HG02798 (cell line): ENCODE measurements around the gene CACNG6.
"Not testable (repeated sequence)": the region's sequence is repeated elsewhere in the genome, so short reads cannot be mapped to it uniquely, and the experiment has no call there.

Source experiments
- ATAC-seq: cut with Tn5 transposase; IDR thresholded peaks from one replicate; pipeline ENCODE4 v1.9.1; 2021; ENCODE audit warnings: mild to moderate bottlenecking; ENCODE audit not compliant: unreplicated experiment, poor library complexity

CACNG6 gene

GRCh38 chr19:53991224-53992113, at the start of gene CACNG6:
Gene CACNG6, plus strand, starts transcription at chr19:53991637. Its CDS starts 1,241 bp downstream, at chr19:53992878.
- no peak for ATAC-seq

- no peak for ATAC-seq
Measured at GRCh38 chr19:53942001-53942786, 49.2 kb upstream of the CACNG6 start.

DNA sequence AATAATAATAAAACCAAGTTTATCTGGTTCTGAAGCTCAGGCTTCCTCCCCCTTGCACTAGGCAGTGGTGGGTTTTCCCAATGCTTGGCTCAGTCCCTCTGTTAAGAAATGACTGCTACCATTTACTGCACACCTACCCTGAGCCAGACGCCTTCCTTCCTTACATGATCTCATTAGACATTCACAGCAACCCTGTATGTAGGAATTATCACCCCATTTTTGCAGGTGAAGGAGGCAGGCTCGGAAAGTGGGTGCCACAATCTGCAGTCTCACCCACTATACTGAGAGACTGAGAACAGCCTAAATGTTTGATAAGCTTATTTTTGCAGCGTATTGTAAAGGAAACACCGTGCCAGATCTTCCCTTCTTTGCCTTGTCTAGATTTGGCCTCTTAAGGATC, 47.0 kb upstream of the CACNG6 start:
- ATAC-seq: no peak

- no peak for ATAC-seq
Measured at GRCh38 chr19:53944933-53945332, 46.5 kb upstream of the CACNG6 start.

DNA sequence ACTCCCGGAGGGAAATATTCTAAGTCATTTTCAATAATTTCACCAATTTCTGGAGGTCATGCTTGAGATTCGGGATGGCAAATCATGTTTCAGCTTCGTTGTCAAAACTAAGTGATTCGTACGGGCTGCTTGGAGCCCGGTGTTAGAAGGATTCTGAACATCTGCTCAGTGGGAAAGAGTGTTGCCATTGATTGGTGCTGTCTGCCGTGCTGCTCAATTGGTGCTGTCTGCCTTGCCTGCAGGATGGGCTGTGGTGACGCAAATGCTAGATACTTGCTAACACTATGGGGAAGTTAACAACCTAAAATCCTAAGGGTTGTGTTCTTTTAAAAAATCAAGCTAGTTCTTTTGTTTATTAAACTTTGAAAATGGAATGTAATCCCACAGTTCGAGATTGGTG, 46.0 kb upstream of the CACNG6 start:
- ATAC-seq: no peak

GRCh38 chr19:53945998-53946397, 45.4 kb upstream of the CACNG6 start:
- no peak for ATAC-seq

GRCh38 chr19:53947624-53948023, 43.8 kb upstream of the CACNG6 start:
- no peak for ATAC-seq

GRCh38 chr19:53948611-53949010, 42.8 kb upstream of the CACNG6 start:
- not testable (repeated sequence) for ATAC-seq

GRCh38 chr19:53951436-53951835, 40.0 kb upstream of the CACNG6 start:
- ATAC-seq: no peak

DNA sequence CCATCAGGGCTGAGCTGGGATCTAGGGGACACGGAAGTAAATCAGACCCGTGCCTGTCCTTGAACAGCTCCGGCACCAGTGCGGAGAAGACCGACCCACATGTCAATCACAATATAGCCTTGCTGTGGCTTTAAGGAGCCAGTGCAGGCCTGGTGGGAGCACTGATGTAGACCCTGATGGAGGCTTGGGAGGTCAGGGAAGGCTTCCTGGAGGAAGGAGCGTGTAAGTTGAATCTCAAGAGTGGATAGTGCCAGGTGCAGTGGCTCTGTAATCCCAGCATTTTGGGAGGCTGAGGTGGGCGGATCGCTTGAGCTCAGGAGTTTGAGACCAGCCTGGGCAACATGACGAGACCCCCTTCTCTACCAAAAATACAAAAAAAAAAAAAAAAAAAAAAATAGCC, 39.5 kb upstream of the CACNG6 start:
- no peak for ATAC-seq

- no peak for ATAC-seq
Measured at GRCh38 chr19:53953383-53953782, 38.1 kb upstream of the CACNG6 start.

DNA sequence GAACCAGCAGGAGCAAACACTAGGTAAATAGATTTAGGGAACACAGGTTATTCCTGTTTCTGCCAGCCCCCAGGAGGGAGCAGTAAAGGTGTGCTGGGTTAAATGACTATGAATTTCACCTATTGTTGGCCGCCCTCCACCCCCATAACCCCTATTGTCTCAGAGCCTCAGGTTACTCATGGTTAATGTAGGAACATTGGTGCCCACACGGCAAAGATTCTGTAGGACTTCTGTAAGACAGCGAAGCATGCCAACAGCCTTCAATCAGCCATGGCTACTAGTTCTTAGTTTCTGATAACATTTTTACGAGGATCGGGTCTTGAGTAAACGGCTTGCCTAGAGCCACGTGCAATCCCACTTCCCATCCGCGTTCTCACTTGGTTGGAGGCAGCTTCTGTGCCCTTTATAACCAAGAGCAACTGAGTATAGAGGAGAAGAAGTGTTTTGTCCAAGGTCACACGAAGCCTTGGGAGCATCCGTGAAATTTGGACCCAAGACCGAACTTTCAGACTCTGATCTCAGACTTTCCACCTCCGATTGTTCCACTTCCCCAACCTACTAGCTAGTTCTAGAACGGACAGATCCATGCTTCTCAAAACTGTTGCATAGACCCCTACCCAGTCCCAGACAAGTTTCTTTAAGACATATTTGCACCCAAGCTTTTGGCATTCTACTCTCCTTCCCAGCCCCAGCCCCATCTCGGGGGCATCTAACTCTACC, 33.8 kb upstream of the CACNG6 start:
- no peak for ATAC-seq

- ATAC-seq: no peak
Measured at GRCh38 chr19:53958168-53958571, 33.3 kb upstream of the CACNG6 start.

DNA sequence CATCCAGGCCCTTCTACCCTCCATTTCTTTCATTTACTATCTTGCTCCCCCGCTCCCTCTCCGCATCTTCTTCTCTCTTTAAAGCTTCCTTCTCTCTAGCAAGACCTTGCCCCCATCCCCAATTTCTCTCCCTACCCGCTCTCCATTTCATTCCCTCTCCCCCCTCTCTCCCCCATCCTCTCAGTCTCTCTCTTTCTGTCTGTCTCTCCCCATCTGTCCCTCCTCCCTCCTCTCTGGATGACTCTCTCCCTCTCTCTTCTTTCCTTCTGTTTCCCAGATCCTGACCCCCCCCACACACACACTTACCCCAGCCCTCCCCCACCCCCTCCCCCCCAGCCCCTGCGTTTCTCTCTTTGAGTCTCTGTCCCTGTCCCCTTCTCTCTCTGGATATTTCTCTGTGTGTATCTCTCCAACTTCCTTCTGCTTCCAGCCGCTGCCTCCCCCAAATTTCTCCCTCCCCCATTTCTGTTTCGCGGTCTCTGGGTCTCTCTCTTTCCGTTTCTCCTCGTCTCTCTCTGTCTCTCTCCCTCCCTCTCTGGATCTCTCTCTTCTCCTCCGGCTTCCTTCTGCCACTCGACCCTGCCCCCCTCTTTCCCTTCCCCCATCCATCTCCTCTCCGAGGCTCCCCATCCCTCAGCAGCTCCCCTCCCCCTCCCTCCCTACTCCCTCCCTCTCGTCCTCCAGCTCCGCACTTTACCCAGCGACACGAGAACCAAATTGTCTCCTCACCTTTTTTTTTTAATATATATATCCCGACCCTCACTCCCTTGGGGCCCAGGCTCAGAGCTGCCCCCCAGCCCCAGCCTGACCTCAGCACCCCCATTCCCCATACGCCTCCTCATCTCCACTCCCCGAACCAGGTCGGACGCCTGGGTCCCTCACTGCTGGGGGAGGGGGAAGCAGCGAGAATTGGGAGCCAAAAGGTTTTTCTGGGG, 32.3 kb upstream of the CACNG6 start:
- ATAC-seq: no peak

GRCh38 chr19:53960187-53960586, 31.2 kb upstream of the CACNG6 start:
- ATAC-seq: no peak

- no peak for ATAC-seq
Measured at GRCh38 chr19:53960886-53961285, 30.6 kb upstream of the CACNG6 start.

- no peak for ATAC-seq
Measured at GRCh38 chr19:53961523-53962356, 29.7 kb upstream of the CACNG6 start.

DNA sequence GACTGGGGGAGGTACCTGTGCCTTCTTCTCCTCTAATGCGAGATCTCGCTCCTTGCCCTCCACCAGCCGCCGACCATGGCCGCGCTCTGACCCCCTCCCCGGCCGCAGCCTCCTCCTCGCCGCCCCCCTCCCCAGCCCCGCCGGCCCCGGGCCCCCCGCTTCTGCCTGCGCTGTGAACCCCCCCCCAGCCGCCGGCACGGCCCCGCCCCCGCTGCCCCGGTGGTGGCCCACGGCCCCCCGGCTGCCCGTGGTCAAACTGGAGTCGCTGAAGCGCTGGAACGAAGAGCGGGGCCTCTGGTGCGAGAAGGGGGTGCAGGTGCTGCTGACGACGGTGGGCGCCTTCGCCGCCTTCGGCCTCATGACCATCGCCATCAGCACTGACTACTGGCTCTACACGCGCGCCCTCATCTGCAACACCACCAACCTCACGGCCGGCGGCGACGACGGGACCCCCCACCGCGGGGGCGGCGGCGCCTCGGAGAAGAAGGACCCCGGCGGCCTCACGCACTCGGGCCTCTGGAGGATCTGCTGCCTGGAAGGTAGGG, 28.5 kb upstream of the CACNG6 start, which contains the start of gene CACNG8:
Gene CACNG8 (plus strand): TSS at position 51 of the 545 bp plus-strand sequence.
- no peak for ATAC-seq
